ENCODE results near the gene PTGR2.
A peak's percentile ranks its signal among the peaks of the same experiment; 100 is the strongest.

PTGR2 gene

GRCh38 chr14:73879027-73879426 is 27.4 kb downstream of the PTGR2 start:
- no peak overlapping the region for H3K27ac ChIP-seq
- H3K27me3 ChIP-seq (replicated peaks): no peaks in the 10 kb centered on the region
- DNase-seq: no peak
- H3K36me3 ChIP-seq (replicated peaks): no peaks in the 10 kb centered on the region
- in situ Hi-C loops (cut with HindIII; ENCODE audit: low pct_ligation_motif_present, low sequenced_read_pairs): no loop called here
- TF ChIP-seq CTCF (IDR thresholded peaks at IDR 0.05; ENCODE audit: low read depth, low read length, missing control alignments): no peak
- no peak overlapping the region for H3K4me3 ChIP-seq (ENCODE audit: low read depth, low read length)

- in situ Hi-C loops (cut with HindIII; ENCODE audit: low pct_ligation_motif_present, low sequenced_read_pairs): no loop called here
- TF ChIP-seq CTCF (IDR thresholded peaks at IDR 0.05; ENCODE audit: low read depth, low read length, missing control alignments): no peak
- Histone ChIP-seq H3K4me3 (ENCODE audit: low read depth, low read length) (no peak overlapping the region), H3K27ac (no peak overlapping the region), H3K36me3 (replicated peaks) (no peaks in the 10 kb centered on the region), H3K27me3 (replicated peaks) (no peaks in the 10 kb centered on the region)
- no peak for DNase-seq
Measured at GRCh38 chr14:73884438-73885190, 33.0 kb downstream of the PTGR2 start.

GRCh38 chr14:73886449-73887317 is 35.1 kb downstream of the PTGR2 start, which contains the start of gene ZNF410:
ZNF410 (plus strand) TSS chr14:73886859; CDS start chr14:73892176, 5,317 bp downstream.
- in situ Hi-C loops (cut with HindIII; ENCODE audit: low pct_ligation_motif_present, low sequenced_read_pairs): no loop called here
- peak within 1 kb of the TSS; percentile 88 for H3K27ac ChIP-seq
- TF ChIP-seq CTCF (IDR thresholded peaks at IDR 0.05; ENCODE audit: low read depth, low read length, missing control alignments): no peak
- peak within 1 kb of the TSS; percentile 91 for H3K4me3 ChIP-seq (ENCODE audit: low read depth, low read length)
- H3K36me3 ChIP-seq (replicated peaks): no peaks in the 10 kb centered on the region
- H3K27me3 ChIP-seq (replicated peaks): no peaks in the 10 kb centered on the region
- DNase-seq: peak; percentile 96

GRCh38 chr14:73887318-73887616 is 35.6 kb downstream of the PTGR2 start:
- Histone ChIP-seq H3K27ac (peak overlapping the region; percentile 88), H3K27me3 (replicated peaks) (no peaks in the 10 kb centered on the region), H3K36me3 (replicated peaks) (no peaks in the 10 kb centered on the region), H3K4me3 (ENCODE audit: low read depth, low read length) (peak overlapping the region; percentile 91)
- DNase-seq: no peak
- no peak for TF ChIP-seq CTCF (IDR thresholded peaks at IDR 0.05; ENCODE audit: low read depth, low read length, missing control alignments)
- in situ Hi-C loops (cut with HindIII; ENCODE audit: low pct_ligation_motif_present, low sequenced_read_pairs): no loop called here

GRCh38 chr14:73887694-73888459 is 36.2 kb downstream of the PTGR2 start:
- DNase-seq: no peak
- in situ Hi-C loops (cut with HindIII; ENCODE audit: low pct_ligation_motif_present, low sequenced_read_pairs): no loop called here
- Histone ChIP-seq H3K4me3 (ENCODE audit: low read depth, low read length) (peak overlapping the region; percentile 91), H3K27me3 (replicated peaks) (no peaks in the 10 kb centered on the region), H3K36me3 (replicated peaks) (no peaks in the 10 kb centered on the region), H3K27ac (peak overlapping the region; percentile 16)
- no peak for TF ChIP-seq CTCF (IDR thresholded peaks at IDR 0.05; ENCODE audit: low read depth, low read length, missing control alignments)
